GM19035 (cell line): ENCODE results near the gene STX1B.
"Not testable (repeated sequence)": the region's sequence is repeated elsewhere in the genome, so short reads cannot be mapped to it uniquely, and the experiment has no call there.

Experiments used
- ATAC-seq: cut with Tn5 transposase; IDR thresholded peaks from one replicate; pipeline ENCODE4 v1.9.1; 2021; ENCODE audit not compliant: unreplicated experiment

STX1B gene

GRCh38 chr16:31016018-31016417, 5.6 kb upstream of the STX1B start:
- no peak for ATAC-seq

GRCh38 chr16:31013292-31013691, 2.9 kb upstream of the STX1B start:
- not testable (repeated sequence) for ATAC-seq

GRCh38 chr16:31011815-31012214, 1.4 kb upstream of the STX1B start:
- ATAC-seq, result not testable (repeated sequence)

DNA sequence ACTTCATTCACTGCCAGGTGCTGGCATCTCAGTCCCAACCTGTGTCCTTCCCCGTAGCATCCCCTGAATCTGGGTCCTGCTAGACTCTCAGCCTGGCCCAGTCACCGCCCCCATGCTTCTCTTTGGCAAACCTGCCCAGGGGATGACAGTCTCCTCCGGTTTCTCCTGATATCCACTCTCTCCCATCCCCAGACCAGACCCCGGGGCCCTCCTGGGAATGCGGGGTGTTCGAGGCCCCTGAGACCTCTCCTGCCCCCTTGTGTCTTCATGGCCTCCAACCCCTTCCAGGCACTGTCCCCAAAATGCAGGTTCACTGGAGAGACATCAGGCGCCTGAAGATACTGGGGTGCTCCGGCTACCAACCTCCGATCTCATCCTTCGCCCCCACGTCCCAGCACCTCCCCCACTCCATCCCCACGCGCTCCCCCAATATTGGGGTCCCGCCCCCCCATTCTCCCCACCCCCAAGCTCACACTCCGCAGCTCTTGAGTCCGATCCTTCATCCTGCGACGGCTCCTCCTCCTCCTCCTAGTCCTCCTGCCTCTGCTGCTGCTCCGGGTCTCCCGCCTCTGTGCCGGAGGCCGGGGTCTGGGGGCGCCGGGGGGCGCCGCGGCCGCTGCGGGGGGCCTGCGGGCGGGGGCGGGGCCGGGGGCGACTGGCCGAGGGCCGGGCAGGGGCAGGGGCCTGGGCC, 399 bp downstream of the STX1B start:
- ATAC-seq, result no peak

- ATAC-seq, result no peak
Observed at GRCh38 chr16:31009120-31009519, 1.3 kb downstream of the STX1B start.

GRCh38 chr16:31008551-31008950, 1.9 kb downstream of the STX1B start:
- no peak for ATAC-seq

DNA sequence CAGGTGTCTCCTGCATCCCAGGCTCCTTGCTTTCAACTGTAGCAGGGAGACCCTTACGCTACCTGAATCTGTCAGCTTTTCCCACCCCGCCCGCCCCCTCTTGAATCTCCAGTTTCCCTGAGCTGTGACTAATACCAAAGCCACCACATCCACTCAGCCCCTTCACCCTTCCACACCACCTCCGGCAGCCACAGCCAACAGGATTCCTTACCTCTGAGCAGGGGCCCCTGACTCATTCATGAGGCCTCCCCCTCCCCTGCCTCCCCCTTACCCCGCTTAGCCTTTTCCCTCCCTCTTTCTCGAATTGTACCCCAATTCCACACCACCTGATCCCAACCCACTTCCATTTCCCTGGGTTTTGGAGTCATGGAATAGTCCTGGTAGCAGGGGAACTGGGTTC, 2.3 kb downstream of the STX1B start:
- no peak for ATAC-seq

DNA sequence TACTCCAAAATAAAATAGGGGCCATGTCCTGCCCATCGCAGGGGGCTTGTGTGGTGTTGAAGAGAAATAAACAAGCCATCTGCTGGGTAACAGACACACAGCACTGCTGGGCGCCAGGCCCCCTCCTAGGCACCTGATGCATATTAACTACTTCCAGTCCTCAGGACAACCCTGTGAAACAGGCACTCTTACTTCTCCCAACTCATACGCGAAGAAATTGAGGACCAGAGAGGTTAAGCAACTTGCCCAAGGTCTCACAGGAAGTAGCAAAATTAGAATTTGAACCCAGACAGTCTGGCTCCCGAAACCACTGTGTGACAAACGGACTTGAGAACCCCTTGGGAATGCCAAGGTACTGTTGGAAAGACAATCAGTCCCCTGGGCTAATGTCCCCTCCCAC, 2.8 kb downstream of the STX1B start:
- ATAC-seq, result no peak

- no peak for ATAC-seq
Observed at GRCh38 chr16:31006589-31006988, 3.8 kb downstream of the STX1B start.

- no peak for ATAC-seq
Observed at GRCh38 chr16:31006086-31006385, 4.4 kb downstream of the STX1B start.

GRCh38 chr16:31005350-31006085, 4.9 kb downstream of the STX1B start:
- ATAC-seq, result no peak

GRCh38 chr16:31004658-31005057, 5.8 kb downstream of the STX1B start:
- no peak for ATAC-seq

DNA sequence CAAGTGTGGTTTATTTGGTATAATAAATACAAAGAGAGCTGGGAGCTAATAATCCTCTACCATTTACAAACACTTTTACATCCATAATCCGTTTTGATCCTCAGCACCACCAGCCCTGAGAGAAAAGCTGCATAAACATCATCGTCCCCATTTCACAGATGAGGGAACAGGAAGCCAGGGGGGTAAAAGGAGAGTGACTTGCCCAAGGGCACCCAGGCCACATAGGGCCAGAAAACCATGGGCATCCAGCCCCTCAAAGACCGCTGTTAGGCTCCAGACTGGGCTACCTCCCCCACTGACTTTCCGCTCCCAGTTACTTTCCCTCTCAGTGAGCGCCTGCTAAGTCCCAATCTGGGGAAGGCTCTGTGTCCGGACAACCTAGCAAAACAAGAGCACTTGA, 6.7 kb downstream of the STX1B start:
- ATAC-seq, result no peak

DNA sequence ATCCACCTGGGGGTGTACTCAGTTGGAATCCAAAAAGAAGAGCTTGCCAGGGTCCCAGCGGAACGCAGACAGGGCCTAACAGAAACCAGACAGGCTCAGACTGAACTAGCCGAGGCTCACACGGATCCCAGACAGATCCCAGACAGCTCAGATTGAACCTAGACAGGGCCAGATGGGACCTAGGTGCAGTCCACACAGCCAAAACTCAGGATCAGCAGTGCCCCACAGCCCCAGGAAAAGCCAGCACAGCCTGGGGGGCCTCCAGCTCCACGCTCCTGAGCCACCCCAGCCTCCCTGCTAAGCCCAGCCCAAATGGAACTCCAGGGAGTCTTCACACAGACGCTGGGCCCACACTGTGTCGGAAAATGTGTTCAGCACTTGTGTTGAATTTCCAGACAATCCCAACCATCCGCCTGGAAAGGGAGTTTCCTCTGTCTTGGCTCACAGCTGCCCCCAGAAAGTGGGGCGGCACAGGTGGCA, 7.5 kb downstream of the STX1B start:
- ATAC-seq, result no peak

DNA sequence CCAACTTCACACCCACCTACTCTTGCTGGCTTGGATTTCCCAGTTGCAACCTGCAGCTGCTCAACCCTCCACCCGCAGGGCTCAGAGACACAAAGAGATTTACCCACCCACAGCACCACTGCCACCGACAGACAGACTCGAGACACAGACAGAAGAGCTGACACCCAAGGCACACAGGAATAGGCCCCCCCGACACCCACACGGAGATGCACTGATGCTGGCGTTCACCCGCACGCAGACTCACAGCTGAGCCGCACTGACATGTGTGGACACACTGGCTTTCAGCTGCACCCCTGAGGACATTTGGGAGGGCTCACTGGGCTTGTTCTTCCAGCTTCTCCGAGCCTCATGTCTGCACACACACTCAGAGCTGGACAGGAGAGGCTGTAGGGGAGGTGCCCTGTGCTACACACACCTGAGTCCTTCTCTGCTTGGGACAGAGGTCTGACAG, 8.2 kb downstream of the STX1B start:
- no peak for ATAC-seq

DNA sequence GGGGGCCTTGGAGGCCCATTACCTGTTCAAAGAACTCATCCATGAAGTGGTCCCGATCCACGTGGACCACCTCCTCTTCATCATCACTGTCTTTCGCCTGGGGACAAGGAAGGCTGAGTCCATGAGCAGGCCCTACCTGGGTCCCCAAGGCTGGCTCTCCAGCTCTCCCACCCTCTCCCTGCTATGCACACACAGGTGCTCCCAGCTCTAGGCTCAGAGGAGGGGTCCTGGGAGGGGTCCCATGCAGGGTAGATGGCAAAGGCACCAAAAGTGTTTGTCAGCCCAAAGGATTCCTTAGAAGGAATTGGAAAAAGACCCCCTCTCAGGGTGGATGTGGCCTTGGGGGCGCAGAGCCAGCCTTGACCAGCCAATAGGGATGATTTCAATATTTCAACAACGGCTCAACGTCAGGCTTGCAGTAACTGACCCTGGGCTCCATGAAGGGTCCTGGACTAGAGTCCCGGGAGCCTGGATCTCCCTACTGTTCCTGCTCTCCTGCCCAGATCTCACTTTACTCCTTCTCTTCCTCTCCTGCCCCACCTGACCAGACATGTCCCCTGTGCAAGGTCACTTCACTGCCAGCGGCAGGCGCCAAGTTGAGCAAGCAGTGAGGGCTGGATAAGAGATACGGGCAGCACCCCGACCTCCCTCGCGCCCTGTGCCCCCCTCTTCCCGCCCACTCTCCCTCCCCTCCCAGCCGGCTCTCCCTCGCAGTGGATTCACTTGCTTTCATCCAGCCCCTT, 8.8 kb downstream of the STX1B start:
- ATAC-seq, result no peak

DNA sequence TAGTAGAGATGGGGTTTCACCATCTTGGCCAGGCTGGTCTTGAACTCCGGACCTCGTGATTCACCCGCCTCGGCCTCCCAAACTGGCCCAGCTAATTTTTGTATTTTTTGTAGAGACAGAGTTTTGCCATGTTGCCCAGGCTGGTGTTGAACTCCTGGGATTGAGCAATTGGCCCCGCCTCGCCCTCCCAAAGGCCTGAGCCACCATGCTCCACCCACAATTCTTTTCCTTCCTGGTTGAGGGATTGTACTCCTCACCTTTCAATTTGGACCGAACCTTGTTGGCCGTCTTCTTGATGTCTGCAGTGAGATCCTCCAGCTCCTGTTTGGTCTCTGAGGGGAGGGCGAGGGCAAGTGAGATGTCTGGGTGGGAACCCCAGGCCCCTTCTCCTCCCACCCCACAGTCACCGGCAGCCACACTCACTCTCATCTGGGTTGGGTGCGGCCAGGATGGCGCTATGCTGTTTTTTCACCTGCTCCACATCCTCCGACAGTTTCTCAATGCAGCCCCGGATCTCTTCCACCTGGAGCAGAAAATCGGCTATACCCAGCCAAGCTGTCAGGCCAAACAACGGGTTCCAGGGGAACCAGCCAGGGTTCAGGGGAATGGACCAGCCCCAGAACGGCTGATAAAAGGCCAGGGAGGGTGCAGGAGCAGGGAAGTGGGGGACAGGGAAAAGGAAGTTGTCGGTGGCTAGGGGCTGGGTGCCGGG, 9.6 kb downstream of the STX1B start:
- ATAC-seq, result no peak

- no peak for ATAC-seq
Observed at GRCh38 chr16:30998852-30999761, 11.3 kb downstream of the STX1B start.

DNA sequence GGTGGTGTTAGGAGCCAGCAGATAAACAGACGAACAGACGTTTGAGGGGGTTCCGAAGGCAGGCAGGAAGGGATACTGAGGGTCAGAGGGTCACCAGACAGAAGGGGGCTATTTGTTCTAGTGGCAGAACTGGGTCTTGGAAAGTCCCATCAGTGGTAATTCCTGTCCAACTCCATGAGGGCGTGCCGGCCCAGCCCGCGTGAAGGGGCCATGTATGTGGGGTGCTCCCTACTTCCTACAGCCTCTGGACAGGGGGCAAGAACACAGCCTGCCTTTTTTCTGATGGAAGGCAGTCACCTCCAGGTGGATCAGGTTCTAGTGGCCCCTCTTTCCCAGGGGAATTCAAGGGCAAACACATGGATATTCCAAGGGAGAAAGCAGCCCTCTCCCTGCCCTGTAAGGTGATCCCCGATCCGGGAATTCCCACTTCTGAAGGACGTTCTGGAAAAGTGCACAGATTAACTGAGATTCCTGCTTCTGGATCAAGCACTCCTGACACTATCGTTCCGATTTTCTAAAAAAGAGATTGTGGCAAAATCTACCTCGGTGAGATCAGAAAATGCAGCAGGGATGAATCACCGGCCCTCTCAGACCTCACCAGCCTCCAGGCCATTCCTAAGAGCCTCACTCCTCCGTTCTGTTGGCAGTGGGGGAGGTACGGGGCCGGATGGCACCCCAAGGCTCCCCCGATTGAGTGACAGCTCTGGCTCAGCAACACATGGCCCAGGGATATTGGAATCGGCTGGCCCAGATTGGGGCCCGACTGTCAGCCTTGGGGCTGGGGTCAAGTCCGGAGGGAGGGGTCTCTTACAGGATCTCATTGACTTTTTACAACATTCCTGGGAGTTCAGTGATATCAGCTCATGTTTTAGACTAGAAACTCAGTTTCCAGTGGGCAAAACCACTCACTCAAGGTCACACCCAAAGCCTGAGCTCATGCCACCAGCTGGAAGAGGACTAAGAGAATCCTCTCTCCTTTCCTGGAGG, 12.4 kb downstream of the STX1B start:
- ATAC-seq, result no peak
